Activated CD4-positive, alpha-beta T cell treated with anti-CD3 and anti-CD28 coated beads for 36 hours (primary cell): Measurements from ENCODE around the gene GLIS2. TPM values are rescaled to one million over a fixed set of nuclear protein-coding genes. Genes with fewer than 3 reads are reported as not detected.

ENCODE experiments used
- ATAC-seq: fragments of 200-7000 bp; cut with Tn5 transposase; one replicate; pipeline ENCODE4 v1.10.0; 2021; ENCODE audit warnings: mild to moderate bottlenecking, moderate library complexity
- CTCF ChIA-PET: fragments of 350-600 bp; sonication (Branson Sonifier 250); formaldehyde crosslinking; loops from one replicate; lab custom pipeline; 2021; ENCODE audit warnings: antibody characterized with exemption; lab: Charles Lee
- POLR2A ChIA-PET: fragments of 350-600 bp; sonication (Branson Sonifier 250); formaldehyde crosslinking; loops from one replicate; lab custom pipeline; 2021; ENCODE audit warnings: antibody characterized with exemption, inconsistent platforms; lab: Charles Lee
- DNase-seq: peaks from one replicate; pipeline ENCODE4 v3.0.0-alpha.2; 2020
- H3K27ac Mint-ChIP-seq: one replicate; pipeline ENCODE4 v1.8.0; 2021; ENCODE audit warnings: mixed read lengths
- H3K27me3 Mint-ChIP-seq: one replicate; pipeline ENCODE4 v1.8.0; 2021; ENCODE audit warnings: mixed read lengths
- H3K36me3 Mint-ChIP-seq: one replicate; pipeline ENCODE4 v1.8.0; 2021; ENCODE audit warnings: low read depth, mixed read lengths
- H3K4me1 Mint-ChIP-seq: one replicate; pipeline ENCODE4 v1.8.0; 2021; ENCODE audit warnings: mixed read lengths
- H3K4me3 Mint-ChIP-seq: one replicate; pipeline ENCODE4 v1.8.0; 2021; ENCODE audit warnings: mild to moderate bottlenecking, moderate library complexity, mixed read lengths
- H3K9me3 Mint-ChIP-seq: one replicate; pipeline ENCODE4 v1.8.0; 2021; ENCODE audit warnings: low read depth, mixed read lengths
- intact Hi-C, 2 experiments: fragments of 100-400 bp; cut with DNase I in 1 of 2; cut with micrococcal nuclease in 1 of 2; formaldehyde crosslinking; loops; one replicate each; pipeline versions ENCODE4 v1.14.2 to v1.15.1; 2022 to 2024; cut with DNase I, micrococcal nuclease
- total RNA-seq, 2 experiments: library from RNA; stranded (reverse); gene quantifications; one replicate each; pipeline ENCODE4 v1.2.3, GENCODE V29; 2021

The GLIS2 gene
- total RNA-seq, 2 experiments from 2014 or later = 0.27 to 0.30 TPM

- no peaks in the 10 kb centered on the region for H3K27me3 Mint-ChIP-seq
- no peak overlapping the region for H3K4me3 Mint-ChIP-seq
- ATAC-seq (no peak), DNase-seq (no peak)
- peaks cover 2% of the 10 kb centered on the region for H3K4me1 Mint-ChIP-seq
- POLR2A ChIA-PET = no interaction called here
- no peak overlapping the region for H3K27ac Mint-ChIP-seq
- no peaks in the 10 kb centered on the region for H3K9me3 Mint-ChIP-seq
- CTCF ChIA-PET = interaction anchor here (0.7 to 1.3 kb wide), 2 partner anchors 11 to 726 kb away, joined by 4 read pairs; no protein-coding TSS in a partner anchor
- H3K36me3 Mint-ChIP-seq = no peaks in the 10 kb centered on the region
- intact Hi-C loops = no loop called here
Measured at GRCh38 chr16:4320571-4321137, 4.8 kb downstream of the GLIS2 start.

- intact Hi-C loops = no loop called here
- POLR2A ChIA-PET = no interaction called here
Measured at GRCh38 chr16:4321286-4322120, 5.6 kb downstream of the GLIS2 start.

GRCh38 chr16:4322121-4323052 lies 6.5 kb downstream of the GLIS2 start:
- peaks cover 2% of the 10 kb centered on the region for H3K4me1 Mint-ChIP-seq
- H3K27ac Mint-ChIP-seq = no peak overlapping the region
- CTCF ChIA-PET = interaction anchor here (0.5 to 0.7 kb wide), 2 partner anchors 20 to 210 kb away, joined by 3 read pairs; no protein-coding TSS in a partner anchor

More at GRCh38 chr16:4321286-4322120, 5.6 kb downstream of the GLIS2 start:
- H3K27ac Mint-ChIP-seq = no peak overlapping the region
- no peaks in the 10 kb centered on the region for H3K9me3 Mint-ChIP-seq
- H3K36me3 Mint-ChIP-seq = no peaks in the 10 kb centered on the region
- ATAC-seq = no peak
- H3K27me3 Mint-ChIP-seq = no peaks in the 10 kb centered on the region
- no peak for DNase-seq
- H3K4me3 Mint-ChIP-seq = no peak overlapping the region
- CTCF ChIA-PET = interaction anchor here (0.5 to 1.3 kb wide), 4 partner anchors 12 to 725 kb away, joined by 3 to 4 read pairs (median 4); no protein-coding TSS in a partner anchor
- peaks cover 2% of the 10 kb centered on the region for H3K4me1 Mint-ChIP-seq

GRCh38 chr16:4323071-4323844 lies 7.4 kb downstream of the GLIS2 start:
- Mint-ChIP-seq H3K27ac (no peak overlapping the region), H3K4me1 (peaks cover 2% of the 10 kb centered on the region), H3K27me3 (no peaks in the 10 kb centered on the region), H3K9me3 (no peaks in the 10 kb centered on the region), H3K4me3 (no peak overlapping the region), H3K36me3 (no peaks in the 10 kb centered on the region)
- ChIA-PET CTCF (no interaction called here), POLR2A (no interaction called here)
- intact Hi-C loops = no loop called here
- no peak for ATAC-seq
- no peak for DNase-seq

More at GRCh38 chr16:4322121-4323052, 6.5 kb downstream of the GLIS2 start:
- intact Hi-C loops = no loop called here
- POLR2A ChIA-PET = no interaction called here
- Mint-ChIP-seq H3K9me3 (no peaks in the 10 kb centered on the region), H3K36me3 (no peaks in the 10 kb centered on the region), H3K27me3 (no peaks in the 10 kb centered on the region), H3K4me3 (no peak overlapping the region)
- ATAC-seq = no peak
- DNase-seq = no peak

- no peak for DNase-seq
- Mint-ChIP-seq H3K36me3 (no peaks in the 10 kb centered on the region), H3K9me3 (no peaks in the 10 kb centered on the region), H3K4me1 (peaks cover 2% of the 10 kb centered on the region), H3K27ac (no peak overlapping the region), H3K27me3 (no peaks in the 10 kb centered on the region), H3K4me3 (no peak overlapping the region)
- POLR2A ChIA-PET = no interaction called here
- CTCF ChIA-PET = no interaction called here
- intact Hi-C loops = no loop called here
- no peak for ATAC-seq
Measured at GRCh38 chr16:4323845-4324488, 8.1 kb downstream of the GLIS2 start.

GRCh38 chr16:4324492-4325252 lies 8.8 kb downstream of the GLIS2 start:
- no peaks in the 10 kb centered on the region for H3K27me3 Mint-ChIP-seq
- no peaks in the 10 kb centered on the region for H3K9me3 Mint-ChIP-seq
- no peaks in the 10 kb centered on the region for H3K36me3 Mint-ChIP-seq
- no peak overlapping the region for H3K27ac Mint-ChIP-seq
- no peak overlapping the region for H3K4me3 Mint-ChIP-seq
- ChIA-PET POLR2A (no interaction called here), CTCF (interaction anchor here (0.7 kb wide), 1 partner anchor 182 kb away, joined by 3 read pairs; no protein-coding TSS in a partner anchor)
- DNase-seq = no peak
- intact Hi-C loops = loop anchor here in 1 of 2 experiments (5.0 kb wide), 1 partner anchor 52 kb away; the partner anchor contains the start of gene TFAP4
- H3K4me1 Mint-ChIP-seq = no peaks in the 10 kb centered on the region
- no peak for ATAC-seq

GRCh38 chr16:4325253-4325758 lies 9.4 kb downstream of the GLIS2 start:
- Mint-ChIP-seq H3K4me1 (no peaks in the 10 kb centered on the region), H3K36me3 (no peaks in the 10 kb centered on the region), H3K27ac (no peak overlapping the region), H3K27me3 (no peaks in the 10 kb centered on the region), H3K4me3 (no peak overlapping the region), H3K9me3 (no peaks in the 10 kb centered on the region)
- ChIA-PET POLR2A (no interaction called here), CTCF (interaction anchor here (0.7 kb wide), 1 partner anchor 181 kb away, joined by 3 read pairs; no protein-coding TSS in a partner anchor)
- intact Hi-C loops = loop anchor here in 1 of 2 experiments (5.0 kb wide), 1 partner anchor 53 kb away; the partner anchor contains the start of gene TFAP4
- ATAC-seq (no peak), DNase-seq (no peak)

GRCh38 chr16:4327386-4328045 lies 11.6 kb downstream of the GLIS2 start:
- Mint-ChIP-seq H3K27ac (no peak overlapping the region), H3K27me3 (no peaks in the 10 kb centered on the region), H3K9me3 (no peaks in the 10 kb centered on the region), H3K4me1 (no peaks in the 10 kb centered on the region), H3K4me3 (peak overlapping the region; percentile 26), H3K36me3 (no peaks in the 10 kb centered on the region)
- CTCF ChIA-PET = interaction anchor here (0.6 to 2.7 kb wide), 12 partner anchors 11 to 221 kb away, joined by 3 to 14 read pairs (median 4); partner anchors contain the start of gene GLIS2
- intact Hi-C loops = loop anchor here (1.0 to 5.0 kb wide), 2 partner anchors 20 to 55 kb away; partner anchors contain the start of gene TFAP4 (in 1 of the 2)
- no peak for DNase-seq
- peak; percentile 19 for ATAC-seq
- POLR2A ChIA-PET = interaction anchor here (0.6 kb wide), 1 partner anchor 138 kb away, joined by 3 read pairs; no protein-coding TSS in a partner anchor
